Tibial nerve (tissue), 4 donors: ENCODE measurements around the gene FRMD4A. TPM values are rescaled to one million over a fixed set of nuclear protein-coding genes. Genes with fewer than 3 reads are reported as not detected.

Source experiments
- DNase-seq, 2 donors: peaks; one replicate each; pipeline ENCODE4 v3.0.0-alpha.2; 2019; ENCODE audit warnings: low spot score in 2 of 2
- H3K27ac ChIP-seq, 4 donors: fragments of 200-600 bp; sonication (generic) in 3 of 4; one replicate each; pipeline ENCODE4 v1.5.1; 2017 to 2019; ENCODE audit warnings: mild to moderate bottlenecking in 1 of 4
- H3K27me3 ChIP-seq, 2 donors: fragments of 200-600 bp; sonication (generic) in 1 of 2; one replicate each; pipeline versions ENCODE4 v1.5.1 to v1.6.0; 2017 to 2019
- H3K36me3 ChIP-seq, 3 donors: fragments of 200-600 bp; sonication (generic); one replicate each; pipeline ENCODE4 v1.5.1; 2018 to 2019
- H3K4me1 ChIP-seq, 4 donors: fragments of 200-600 bp; sonication (generic) in 3 of 4; one replicate each; pipeline ENCODE4 v1.5.1; 2017 to 2019
- H3K4me3 ChIP-seq, 4 donors: fragments of 200-600 bp; sonication (generic) in 3 of 4; one replicate each; pipeline ENCODE4 v1.5.1; 2017 to 2019; ENCODE audit warnings: mild to moderate bottlenecking in 1 of 4, moderate library complexity in 1 of 4
- H3K9me3 ChIP-seq, 4 donors: fragments of 200-600 bp; sonication (generic) in 3 of 4; one replicate each; pipeline ENCODE4 v1.5.1; 2017 to 2019
- EP300 ChIP-seq, 2 donors: sonication (generic); formaldehyde crosslinking; IDR thresholded peaks; one replicate each; pipeline ENCODE4 v1.6.1; 2017; ENCODE audit warnings: antibody characterized with exemption in 2 of 2, mild to moderate bottlenecking in 1 of 2
- POLR2A ChIP-seq, 2 donors: fragments of 450-650 bp; IDR thresholded peaks; one replicate each; pipeline ENCODE4 v1.6.1; 2017; ENCODE audit warnings: antibody characterized with exemption in 2 of 2, mild to moderate bottlenecking in 2 of 2, moderate library complexity in 2 of 2
- WGBS, 2 donors: methylation state at CpG; one replicate each; pipeline ENCODE4 v1.1.5; 2018; 5-methylcytosine and 5-hydroxymethylcytosine counted together
- total RNA-seq, 4 donors: library from RNA; depleted of rRNA; stranded (reverse); fragments of >200 nt; gene quantifications; one replicate each; pipeline ENCODE4 v1.1.0, GENCODE V29; 2016
- TF ChIP-seq, protein P1 (sequence below), 5 experiments: fragments of 200-600 bp in 3 of 5; fragments of 450-650 bp in 2 of 5; sonication (generic) in 3 of 5; IDR thresholded peaks; one replicate each; pipeline ENCODE4 v1.5.1; 2016 to 2019; ENCODE audit warnings: antibody characterized with exemption in 5 of 5, mild to moderate bottlenecking in 3 of 5, moderate library complexity in 2 of 5

Gene FRMD4A
- total RNA-seq, 4 donors from 2014 or later = 39.8 to 89.7 (median 53.9) TPM

DNA sequence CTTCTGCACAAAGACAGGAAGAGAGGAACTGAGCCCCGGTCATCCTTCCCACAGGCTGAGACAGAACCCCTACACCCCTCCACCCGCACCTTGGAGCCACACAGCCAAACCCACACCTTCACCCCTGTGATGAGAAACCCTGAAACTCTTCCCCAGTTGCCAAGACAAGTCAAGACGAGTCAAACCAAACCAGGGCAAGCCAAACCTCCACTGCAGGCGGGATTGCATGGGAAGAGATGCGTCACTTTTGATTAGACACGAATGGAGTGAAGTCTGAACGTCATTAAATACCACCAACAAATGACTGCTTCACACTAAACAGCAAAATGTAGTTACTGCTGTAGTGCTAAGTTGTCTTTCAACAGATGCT, 670.2 kb downstream of the FRMD4A start:
- Histone ChIP-seq H3K9me3 (no peaks in the 10 kb centered on the region), H3K36me3 (peaks cover 0 to 74% (median 0%) of the 10 kb centered on the region in 3 donors), H3K4me1 (peaks cover 0 to 28% (median 8%) of the 10 kb centered on the region in 4 donors), H3K27me3 (no peaks in the 10 kb centered on the region), H3K27ac (peak overlapping the region in 2 of 4 donors; percentile 20 to 63), H3K4me3 (no peak overlapping the region)
- 62 to 64% methylated on average over 7 of the region's 7 CpGs for WGBS, 2 donors
- no peak for TF ChIP-seq POLR2A (IDR thresholded peaks at IDR 0.05)
- no peak for TF ChIP-seq EP300 (IDR thresholded peaks at IDR 0.05)
- TF ChIP-seq, protein P1, sequence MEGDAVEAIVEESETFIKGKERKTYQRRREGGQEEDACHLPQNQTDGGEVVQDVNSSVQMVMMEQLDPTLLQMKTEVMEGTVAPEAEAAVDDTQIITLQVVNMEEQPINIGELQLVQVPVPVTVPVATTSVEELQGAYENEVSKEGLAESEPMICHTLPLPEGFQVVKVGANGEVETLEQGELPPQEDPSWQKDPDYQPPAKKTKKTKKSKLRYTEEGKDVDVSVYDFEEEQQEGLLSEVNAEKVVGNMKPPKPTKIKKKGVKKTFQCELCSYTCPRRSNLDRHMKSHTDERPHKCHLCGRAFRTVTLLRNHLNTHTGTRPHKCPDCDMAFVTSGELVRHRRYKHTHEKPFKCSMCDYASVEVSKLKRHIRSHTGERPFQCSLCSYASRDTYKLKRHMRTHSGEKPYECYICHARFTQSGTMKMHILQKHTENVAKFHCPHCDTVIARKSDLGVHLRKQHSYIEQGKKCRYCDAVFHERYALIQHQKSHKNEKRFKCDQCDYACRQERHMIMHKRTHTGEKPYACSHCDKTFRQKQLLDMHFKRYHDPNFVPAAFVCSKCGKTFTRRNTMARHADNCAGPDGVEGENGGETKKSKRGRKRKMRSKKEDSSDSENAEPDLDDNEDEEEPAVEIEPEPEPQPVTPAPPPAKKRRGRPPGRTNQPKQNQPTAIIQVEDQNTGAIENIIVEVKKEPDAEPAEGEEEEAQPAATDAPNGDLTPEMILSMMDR (IDR thresholded peaks at IDR 0.05) = no peak
- no peak for DNase-seq

DNA sequence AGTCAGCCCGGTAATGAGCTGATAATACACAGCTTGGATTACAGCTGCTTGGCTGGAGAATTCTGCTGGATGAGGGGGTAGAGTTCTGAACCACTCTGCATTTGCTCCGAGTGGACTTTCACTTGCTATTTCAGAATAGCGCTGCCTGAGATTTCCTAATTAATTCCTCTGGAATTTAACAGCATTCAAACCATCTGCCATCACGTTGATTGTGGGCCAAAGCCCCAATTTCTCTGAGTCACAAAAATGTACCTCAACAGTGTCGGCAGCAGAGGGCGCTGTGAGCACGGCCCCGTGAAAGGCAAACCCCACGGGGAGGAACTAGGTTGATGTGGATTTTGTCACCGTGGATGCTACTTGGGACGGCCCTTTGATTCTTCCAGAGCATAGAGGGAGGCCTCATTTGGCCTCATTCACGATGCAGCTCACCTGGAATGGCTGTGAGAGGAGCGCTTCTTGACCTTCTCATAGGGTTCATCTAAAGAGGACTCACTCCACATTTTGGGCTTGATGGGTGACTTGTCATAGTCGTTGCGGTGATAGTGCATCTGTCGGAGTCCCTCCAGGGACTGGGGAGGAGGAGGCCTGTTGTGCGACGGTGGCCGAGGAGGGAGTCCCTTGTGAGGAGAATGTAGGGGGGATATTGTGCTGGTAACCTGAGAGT, 670.7 kb downstream of the FRMD4A start:
- Histone ChIP-seq H3K27ac (peak overlapping the region in 3 of 4 donors; percentile 1 to 63 (median 20)), H3K4me3 (no peak overlapping the region), H3K9me3 (no peaks in the 10 kb centered on the region), H3K4me1 (peaks cover 0 to 28% (median 8%) of the 10 kb centered on the region in 4 donors), H3K36me3 (peaks cover 0 to 74% (median 0%) of the 10 kb centered on the region in 3 donors), H3K27me3 (no peaks in the 10 kb centered on the region)
- peak; percentile 40 to 70 for DNase-seq
- TF ChIP-seq, protein P1 (IDR thresholded peaks at IDR 0.05) = peak; percentile 87 to 95 (median 87)
- peak in 1 of 2 donors; percentile 43 for TF ChIP-seq EP300 (IDR thresholded peaks at IDR 0.05)
- no peak for TF ChIP-seq POLR2A (IDR thresholded peaks at IDR 0.05)
- 29 to 32% methylated on average over 19 of the region's 19 CpGs for WGBS, 2 donors

DNA sequence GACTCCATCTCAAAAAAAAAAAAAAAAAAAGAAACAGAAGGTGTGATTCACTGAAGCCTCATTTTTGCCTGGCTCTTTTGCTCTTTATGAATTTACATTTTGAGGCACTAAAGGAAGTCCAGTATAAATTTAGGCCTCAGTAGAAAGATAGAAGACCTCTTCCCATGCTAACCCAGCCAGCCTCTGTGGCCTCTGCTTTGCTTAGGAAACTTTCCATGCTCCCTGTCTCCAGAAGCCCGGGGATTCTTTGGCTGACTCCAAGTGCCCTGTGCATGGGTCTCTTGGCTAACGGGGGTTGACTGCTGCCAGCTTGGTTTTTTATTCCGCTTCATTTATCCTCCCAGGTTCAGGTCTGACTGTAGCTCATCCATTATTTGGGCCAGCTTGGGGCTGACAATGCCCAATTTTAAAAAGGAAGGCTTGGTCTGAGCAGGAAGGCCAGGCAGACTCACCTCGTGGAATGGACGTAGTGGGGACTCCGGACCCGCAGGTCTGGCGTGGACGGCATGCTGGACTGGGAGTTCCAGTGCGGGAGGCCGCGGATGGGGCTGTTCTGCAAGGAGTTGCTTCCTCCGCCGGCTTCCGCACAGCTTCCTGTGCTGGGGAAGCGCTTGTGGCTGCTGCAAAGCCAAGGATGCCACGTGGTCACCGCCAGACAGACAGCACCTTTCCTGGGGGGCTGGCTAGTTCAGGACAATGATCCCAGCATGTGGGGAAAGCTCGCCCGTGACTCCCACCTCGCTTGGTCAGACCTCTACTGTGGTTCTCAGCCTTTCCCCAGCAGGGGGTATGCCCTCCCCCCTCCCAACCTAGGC, 671.6 kb downstream of the FRMD4A start:
- no peak for DNase-seq
- WGBS, 2 donors = 71 to 83% methylated on average over 21 of the region's 21 CpGs

DNA sequence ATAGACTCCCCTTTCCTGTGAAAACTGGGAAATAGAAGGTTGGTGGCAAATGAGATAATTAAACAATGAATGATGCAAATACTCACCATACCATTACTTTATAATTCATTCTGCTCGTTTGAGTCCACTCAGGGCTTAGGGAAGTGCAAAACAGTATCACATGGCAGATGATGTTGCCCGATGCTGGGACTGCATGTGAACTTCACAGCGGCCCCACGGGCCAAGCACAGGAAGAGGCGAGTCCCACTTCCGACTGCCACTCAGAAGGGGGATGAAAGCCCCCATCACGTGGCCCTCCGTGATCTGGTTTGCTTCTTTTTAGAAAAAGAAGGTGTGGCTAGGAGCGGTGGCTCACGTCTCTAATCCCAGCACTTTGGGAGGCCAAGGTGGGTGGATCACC, 672.5 kb downstream of the FRMD4A start:
- H3K9me3 ChIP-seq = no peaks in the 10 kb centered on the region
- TF ChIP-seq, protein P1 (IDR thresholded peaks at IDR 0.05) = no peak
- TF ChIP-seq EP300 (IDR thresholded peaks at IDR 0.05) (no peak), POLR2A (IDR thresholded peaks at IDR 0.05) (no peak)
- H3K27me3 ChIP-seq = no peaks in the 10 kb centered on the region
- no peak for DNase-seq
- H3K27ac ChIP-seq = no peak overlapping the region
- no peak overlapping the region for H3K4me3 ChIP-seq
- peaks cover 0 to 28% (median 8%) of the 10 kb centered on the region in 4 donors for H3K4me1 ChIP-seq
- whole genome bisulfite sequencing, 2 donors = 66 to 70% methylated on average over 10 of the region's 10 CpGs
- peaks cover 0 to 75% (median 0%) of the 10 kb centered on the region in 3 donors for H3K36me3 ChIP-seq

More for the DNA sequence above, 671.6 kb downstream of the FRMD4A start:
- peaks cover 0 to 75% (median 0%) of the 10 kb centered on the region in 3 donors for H3K36me3 ChIP-seq
- TF ChIP-seq, protein P1 (IDR thresholded peaks at IDR 0.05) = no peak
- no peaks in the 10 kb centered on the region for H3K9me3 ChIP-seq
- H3K27ac ChIP-seq = peak overlapping the region in 2 of 4 donors; percentile 20 to 63
- H3K4me1 ChIP-seq = peaks cover 0 to 28% (median 8%) of the 10 kb centered on the region in 4 donors
- no peak overlapping the region for H3K4me3 ChIP-seq
- no peaks in the 10 kb centered on the region for H3K27me3 ChIP-seq
